ENCODE results near the gene HYAL4.

DNA sequence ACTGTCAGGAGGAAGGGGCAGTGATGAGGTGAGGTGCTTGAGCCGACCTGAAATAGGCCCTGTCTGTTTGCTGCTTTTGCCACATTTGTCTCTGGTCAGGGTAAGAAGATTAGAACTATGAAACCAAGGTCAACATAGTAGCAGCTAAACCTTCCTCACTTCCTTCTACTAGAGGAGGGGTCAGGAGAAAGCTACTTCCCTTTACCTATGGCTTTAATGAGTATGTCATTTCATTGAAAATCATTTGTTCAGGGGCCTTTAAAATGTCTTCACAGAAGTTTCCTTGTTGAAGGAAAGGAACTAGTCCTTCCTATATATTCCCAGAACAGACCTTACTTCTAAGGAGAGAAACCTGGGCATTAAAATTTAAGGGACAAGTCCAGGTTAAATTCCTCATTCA lies 19.0 kb downstream of the HYAL4 start:
- TF ChIP-seq, protein P1, sequence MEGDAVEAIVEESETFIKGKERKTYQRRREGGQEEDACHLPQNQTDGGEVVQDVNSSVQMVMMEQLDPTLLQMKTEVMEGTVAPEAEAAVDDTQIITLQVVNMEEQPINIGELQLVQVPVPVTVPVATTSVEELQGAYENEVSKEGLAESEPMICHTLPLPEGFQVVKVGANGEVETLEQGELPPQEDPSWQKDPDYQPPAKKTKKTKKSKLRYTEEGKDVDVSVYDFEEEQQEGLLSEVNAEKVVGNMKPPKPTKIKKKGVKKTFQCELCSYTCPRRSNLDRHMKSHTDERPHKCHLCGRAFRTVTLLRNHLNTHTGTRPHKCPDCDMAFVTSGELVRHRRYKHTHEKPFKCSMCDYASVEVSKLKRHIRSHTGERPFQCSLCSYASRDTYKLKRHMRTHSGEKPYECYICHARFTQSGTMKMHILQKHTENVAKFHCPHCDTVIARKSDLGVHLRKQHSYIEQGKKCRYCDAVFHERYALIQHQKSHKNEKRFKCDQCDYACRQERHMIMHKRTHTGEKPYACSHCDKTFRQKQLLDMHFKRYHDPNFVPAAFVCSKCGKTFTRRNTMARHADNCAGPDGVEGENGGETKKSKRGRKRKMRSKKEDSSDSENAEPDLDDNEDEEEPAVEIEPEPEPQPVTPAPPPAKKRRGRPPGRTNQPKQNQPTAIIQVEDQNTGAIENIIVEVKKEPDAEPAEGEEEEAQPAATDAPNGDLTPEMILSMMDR (IDR thresholded peaks at IDR 0.05) = no peak
- TF ChIP-seq POLR2A (IDR thresholded peaks at IDR 0.05) = no peak

All from uterus (tissue), 2 donors.